GM18858 (cell line): Measurements from ENCODE around the gene SLC6A1.

ENCODE experiments used
- ATAC-seq: cut with Tn5 transposase; IDR thresholded peaks from one replicate; pipeline ENCODE4 v1.9.1; 2021; ENCODE audit not compliant: unreplicated experiment

The SLC6A1 gene

DNA sequence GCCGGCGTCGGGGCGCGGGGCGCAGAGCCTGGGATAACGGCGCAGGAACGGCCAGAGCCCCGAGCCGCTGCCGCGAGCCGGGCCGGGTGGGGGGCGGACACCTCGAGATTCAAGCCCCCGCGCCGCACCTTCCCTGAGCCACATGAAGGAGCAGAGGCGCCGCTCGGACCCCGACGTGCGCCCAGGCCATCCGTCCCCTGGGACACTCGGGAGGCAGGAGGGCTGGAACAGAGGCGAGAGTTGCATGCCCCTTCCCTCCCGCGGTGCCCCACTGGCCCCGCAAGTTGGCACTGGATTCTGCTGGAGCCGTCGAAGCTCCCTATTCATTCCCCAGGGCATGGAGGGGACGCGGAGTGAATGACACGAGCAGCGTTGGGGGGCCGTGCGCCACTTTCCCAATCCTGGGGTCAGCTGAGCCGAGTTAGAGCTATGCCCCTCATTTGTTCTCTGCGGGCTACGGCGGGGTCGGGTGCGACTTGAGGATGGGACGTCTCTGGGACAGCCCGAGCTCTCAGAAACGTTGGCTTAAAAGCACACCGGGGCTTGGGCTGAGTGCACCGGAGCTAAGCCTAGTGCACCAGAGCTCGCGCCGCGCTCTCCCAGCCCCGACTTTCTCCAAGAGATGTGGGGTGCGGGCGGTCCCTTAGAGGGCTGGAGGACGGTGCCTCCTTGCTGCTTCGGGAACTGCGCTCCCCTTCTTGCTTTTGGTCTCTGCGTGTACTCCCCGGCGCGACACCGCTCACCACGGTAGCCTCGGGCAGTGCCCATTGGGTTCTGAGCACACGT is 588 bp downstream of the SLC6A1 start:
- ATAC-seq: no peak

DNA sequence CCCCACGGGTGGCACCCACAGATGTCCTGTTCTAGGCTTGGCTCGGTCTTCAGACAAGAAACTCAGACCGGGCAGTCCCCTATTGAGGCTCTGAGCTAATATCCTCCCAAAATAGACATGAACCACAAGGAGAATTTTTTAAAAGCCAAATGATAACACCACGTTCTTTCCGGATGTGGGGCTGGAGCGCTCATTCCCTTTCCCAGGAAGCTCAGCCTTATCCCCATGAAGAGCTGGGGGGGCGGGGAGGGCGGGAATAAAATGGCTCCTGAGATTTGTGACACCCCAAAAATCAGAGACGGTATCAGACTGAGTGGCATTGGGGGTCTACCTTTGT is 1.1 kb downstream of the SLC6A1 start:
- no peak for ATAC-seq

DNA sequence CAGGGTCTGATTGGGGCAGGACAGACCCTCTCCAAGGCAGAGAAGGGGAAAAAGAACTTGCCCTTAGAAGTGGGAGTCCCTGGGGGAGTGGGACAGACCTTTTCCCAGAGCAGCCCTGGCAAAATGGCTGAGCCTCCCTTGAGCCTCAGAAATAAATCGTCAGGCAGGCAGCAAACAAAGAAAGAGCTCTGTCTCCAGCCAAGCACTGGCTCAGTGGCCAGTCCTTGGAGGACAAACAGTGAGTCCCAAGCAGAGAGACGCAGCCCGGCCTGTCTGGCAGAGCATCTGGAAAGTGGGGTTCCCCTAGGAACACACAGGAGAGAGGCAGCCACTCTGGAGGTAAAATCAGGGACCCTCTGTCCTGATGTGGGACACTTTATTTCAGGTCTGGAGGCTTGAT is 1.8 kb downstream of the SLC6A1 start:
- no peak for ATAC-seq

DNA sequence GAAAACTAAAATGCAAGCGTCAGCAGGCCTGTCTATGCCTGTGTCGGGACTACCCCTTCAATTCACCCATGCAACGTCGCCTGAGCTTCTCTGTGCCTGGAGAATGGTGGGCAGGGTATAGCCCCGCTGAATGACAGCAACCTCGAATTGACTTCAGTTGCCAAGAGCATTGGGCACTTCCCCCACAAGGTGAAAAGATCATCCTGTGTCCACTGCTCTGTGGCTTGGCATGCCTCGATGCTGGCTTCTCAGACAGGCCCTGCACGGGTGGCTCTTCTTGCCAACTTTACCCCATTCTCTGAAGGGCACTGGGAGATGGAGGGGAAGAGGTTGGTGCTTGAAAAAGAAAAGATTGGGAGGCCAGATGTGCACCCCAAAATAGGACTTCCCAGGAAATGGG is 3.3 kb downstream of the SLC6A1 start:
- ATAC-seq: no peak

- ATAC-seq: no peak
Observed at GRCh38 chr3:10996345-10997013, 3.9 kb downstream of the SLC6A1 start.

- ATAC-seq: no peak
Observed at GRCh38 chr3:10997196-10997595, 4.6 kb downstream of the SLC6A1 start.

GRCh38 chr3:10998542-10998941 is 6.0 kb downstream of the SLC6A1 start:
- ATAC-seq: no peak

DNA sequence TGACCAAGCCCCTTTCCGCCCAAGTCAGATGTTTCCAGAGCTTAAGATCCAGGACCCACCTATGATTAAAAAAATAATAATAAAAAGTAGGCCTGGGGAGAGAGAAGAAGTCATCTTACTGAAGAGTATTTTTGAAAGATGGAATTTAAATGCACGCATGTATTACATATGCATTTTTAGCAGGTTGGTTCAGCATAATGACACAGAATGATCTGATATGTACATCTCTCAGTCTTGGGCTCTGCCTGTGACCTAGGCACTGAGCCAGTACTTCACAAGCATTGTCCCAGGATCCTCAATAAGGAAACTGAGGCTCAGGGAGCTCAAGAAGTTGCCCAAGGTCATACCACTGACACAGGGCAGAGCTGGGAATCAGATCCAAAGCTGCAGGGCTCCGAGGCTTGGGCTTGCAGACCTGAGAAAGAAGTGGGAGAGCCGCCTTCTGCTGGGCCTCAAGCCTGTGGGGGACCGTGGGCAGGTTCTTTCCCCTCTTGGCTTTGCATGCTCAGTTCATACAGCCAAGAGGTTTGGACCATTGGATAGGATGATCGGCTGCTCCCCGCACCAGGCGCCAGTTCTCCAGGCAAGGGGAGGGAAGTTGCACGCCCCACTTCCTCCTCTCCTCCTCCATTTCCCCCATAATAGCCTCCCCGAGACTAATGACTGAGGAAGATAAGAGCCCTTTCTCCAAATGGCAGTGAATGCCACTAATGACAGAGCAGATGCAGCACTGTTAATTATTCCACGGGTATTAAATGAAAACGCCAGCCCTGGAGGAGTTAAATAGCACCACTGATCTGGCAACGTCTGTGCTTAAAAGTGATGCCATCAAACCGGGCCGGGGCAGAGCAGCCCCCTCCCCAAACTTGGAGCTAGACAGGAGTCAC is 6.9 kb downstream of the SLC6A1 start:
- ATAC-seq: no peak

GRCh38 chr3:11000528-11000927 is 8.0 kb downstream of the SLC6A1 start:
- ATAC-seq: no peak

- ATAC-seq: no peak
Observed at GRCh38 chr3:11001020-11001657, 8.6 kb downstream of the SLC6A1 start.

DNA sequence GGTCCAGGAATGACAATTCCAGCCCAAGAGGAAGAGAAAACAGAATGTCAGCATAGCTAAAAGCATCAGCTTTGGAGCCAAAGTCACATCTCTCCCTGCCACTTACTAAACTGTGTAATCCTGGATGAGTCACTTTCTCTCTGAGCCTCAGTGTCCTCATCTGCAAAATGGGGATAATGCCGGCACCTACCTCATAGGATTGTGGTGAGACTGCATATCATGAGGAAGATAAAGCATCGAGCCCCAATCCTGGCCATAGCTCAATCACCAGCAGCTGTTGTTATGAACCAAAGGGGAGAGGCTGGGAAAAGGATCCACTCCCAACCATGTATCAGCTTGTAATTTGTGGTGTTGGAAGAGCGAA is 9.1 kb downstream of the SLC6A1 start:
- no peak for ATAC-seq

GRCh38 chr3:11002371-11002807 is 9.8 kb downstream of the SLC6A1 start:
- ATAC-seq: no peak

DNA sequence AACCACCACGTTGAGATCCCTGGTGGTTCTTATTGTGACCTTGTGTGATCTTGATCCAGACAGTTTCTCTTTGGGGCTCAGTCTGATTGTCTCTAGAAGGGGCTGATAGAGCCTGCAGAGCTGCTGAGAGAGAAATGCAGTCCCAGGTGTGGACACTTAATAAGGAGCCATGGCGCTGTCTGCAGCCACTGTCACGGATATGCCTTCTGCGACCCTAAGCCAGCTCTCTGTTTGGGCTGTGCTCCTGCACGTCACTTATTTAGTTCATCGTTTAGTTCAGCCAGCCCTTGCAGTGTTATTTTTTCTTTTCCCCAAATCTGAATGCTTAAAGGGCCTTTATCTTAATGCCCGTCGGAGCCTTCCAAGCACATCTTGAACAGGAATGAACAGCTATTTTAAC is 12.0 kb downstream of the SLC6A1 start:
- ATAC-seq: no peak

DNA sequence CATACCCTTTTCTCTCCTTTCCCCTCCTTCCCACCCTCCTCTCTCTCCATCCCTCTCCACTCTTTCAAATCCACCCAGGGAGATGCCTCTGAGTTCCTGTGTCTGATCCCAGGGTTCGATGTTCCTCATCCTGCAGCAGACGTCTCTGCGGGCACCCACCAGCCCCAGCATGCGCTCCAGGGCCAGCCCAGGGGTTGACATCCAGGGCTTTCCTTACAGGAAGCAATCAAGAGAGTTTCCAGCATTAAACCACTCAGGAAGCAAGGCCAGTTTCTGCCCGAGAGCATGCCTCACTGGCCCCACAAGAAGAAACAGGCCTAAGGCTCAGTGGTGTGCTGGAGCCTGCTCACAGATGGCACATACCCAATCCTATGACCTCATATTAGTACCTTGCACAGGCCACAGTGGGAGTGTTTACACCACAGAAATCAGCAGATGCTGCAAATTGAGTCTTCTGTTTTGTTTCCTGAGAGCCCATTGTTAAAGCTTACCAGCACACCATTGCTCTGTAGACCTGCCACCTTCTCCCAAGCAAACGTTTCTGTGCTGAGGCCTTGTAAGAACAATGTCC is 13.2 kb downstream of the SLC6A1 start:
- ATAC-seq: no peak

DNA sequence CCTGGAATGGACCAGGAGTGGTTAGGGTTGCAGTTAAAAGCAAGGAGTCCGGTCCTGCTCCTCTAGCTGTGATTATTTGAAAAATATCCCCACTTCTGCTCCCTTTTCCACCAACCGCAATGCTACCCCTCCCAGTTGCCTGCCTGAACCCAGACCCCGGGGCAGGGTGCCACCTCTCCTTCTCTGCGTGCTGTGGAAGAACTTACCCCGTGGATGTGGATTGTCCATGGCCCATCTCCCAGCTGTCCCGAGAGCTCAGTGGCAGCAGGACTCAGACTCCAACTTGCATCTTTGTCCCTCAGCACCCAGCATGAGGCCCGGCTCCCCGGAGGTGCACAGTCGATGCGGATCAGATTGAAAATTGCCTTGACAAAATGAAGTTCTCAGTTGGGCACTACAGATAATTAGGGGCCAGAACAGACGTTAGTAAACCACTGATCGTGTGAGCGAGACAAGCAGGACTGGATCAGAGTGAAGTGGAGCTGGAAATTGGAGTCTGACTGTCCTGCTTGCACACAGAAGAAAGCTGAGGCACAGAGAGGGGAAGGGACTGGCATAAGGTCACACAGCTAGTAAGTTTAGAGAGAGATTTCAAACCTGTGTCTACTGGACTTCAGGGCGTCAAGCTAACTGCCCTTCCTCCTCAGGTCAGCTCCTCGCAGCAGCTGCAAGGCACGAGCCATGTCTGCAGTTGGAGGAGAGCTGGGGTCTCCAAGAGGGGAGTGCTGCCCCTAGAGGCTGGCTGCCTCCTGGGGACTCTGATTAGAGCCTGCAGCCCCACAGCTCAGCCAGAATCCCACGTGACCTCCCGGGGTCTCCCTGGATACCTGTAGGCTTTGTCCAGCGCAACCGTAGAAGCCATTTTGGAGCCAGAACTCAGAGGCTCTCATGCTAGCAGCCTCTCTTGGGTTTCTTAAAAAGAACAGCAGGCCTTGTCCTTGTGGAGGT is 14.7 kb downstream of the SLC6A1 start:
- no peak for ATAC-seq

- no peak for ATAC-seq
Observed at GRCh38 chr3:11009898-11010297, 17.4 kb downstream of the SLC6A1 start.

DNA sequence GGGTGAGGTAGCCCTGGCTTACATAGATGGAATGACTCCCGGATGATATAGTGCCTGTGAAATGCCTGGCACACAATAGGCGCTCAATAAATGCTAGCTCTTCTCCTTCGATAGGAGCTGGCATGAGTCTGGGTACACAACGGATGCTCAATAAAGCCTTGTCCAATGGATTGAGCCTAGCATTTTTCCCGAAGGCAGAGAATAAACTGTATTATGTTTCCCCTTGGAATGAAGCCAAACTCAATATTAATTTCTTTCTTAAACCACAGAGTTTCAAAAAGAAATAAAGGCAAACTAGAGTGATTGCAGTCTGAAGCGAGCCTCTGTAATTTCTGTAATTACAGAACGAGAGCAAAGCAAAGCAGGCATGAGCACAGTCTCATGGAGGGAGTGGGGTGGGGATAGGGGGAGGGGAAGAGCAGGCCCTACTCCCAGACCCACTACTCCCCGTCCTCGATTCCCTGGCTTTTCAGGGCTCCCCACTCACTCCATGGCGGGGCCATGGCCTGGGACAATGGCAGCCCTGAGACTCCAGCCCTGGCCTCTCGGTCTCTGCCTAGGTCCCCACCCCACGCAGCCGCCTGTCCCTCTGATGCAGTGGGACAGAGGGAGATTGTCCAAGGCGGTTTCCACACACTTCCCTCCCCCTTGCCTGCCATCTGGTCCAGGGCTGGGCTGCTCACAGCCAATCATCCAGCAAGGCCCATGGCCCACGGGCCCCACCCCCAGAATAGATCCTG is 18.0 kb downstream of the SLC6A1 start:
- no peak for ATAC-seq

GRCh38 chr3:11014253-11014652 is 21.7 kb downstream of the SLC6A1 start:
- ATAC-seq: no peak

DNA sequence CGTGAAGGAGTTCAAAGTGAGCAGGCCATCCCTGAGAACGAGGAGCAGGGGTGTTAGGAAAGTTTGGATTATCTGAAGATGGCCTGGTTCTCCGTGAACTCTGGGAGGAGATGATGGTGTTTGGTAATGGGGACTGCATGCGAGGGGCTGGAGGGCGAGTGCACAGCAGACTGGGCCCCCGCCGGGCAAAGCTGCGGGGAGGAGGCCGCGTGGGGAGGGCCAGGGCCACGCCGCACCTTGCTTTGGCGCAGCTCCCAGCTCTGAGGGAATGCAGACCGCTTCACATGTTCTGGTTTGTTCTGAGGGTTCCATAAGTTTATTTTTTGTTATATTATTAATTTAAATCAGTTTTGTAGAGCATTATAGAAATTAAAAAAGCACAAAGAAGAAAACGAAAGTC is 22.2 kb downstream of the SLC6A1 start:
- ATAC-seq: no peak
